GM19372 (cell line): ENCODE results near the gene AKAP10.
"Not testable (repeated sequence)": the region's sequence is repeated elsewhere in the genome, so short reads cannot be mapped to it uniquely, and the experiment has no call there.

Experiments used
- ATAC-seq: cut with Tn5 transposase; IDR thresholded peaks from one replicate; pipeline ENCODE4 v1.9.1; 2021; ENCODE audit warnings: mild to moderate bottlenecking, low read depth, moderate library complexity; ENCODE audit not compliant: unreplicated experiment

AKAP10 gene

GRCh38 chr17:19935169-19935568 is 42.5 kb downstream of the AKAP10 start:
- no peak for ATAC-seq

- no peak for ATAC-seq
These were observed 44.0 kb downstream of the AKAP10 start for GRCh38 chr17:19933628-19934027.

- no peak for ATAC-seq
These were observed 44.4 kb downstream of the AKAP10 start for GRCh38 chr17:19933221-19933620.

- ATAC-seq: no peak
These were observed 49.3 kb downstream of the AKAP10 start for GRCh38 chr17:19928299-19928698.

- no peak for ATAC-seq
These were observed 62.2 kb downstream of the AKAP10 start for GRCh38 chr17:19915245-19915978.

- ATAC-seq: no peak
These were observed 66.6 kb downstream of the AKAP10 start for GRCh38 chr17:19911033-19911432.

- ATAC-seq: no peak
These were observed 68.5 kb downstream of the AKAP10 start for GRCh38 chr17:19909139-19909538.

GRCh38 chr17:19905502-19905901 is 72.1 kb downstream of the AKAP10 start:
- no peak for ATAC-seq

- ATAC-seq: no peak
These were observed 72.7 kb downstream of the AKAP10 start for GRCh38 chr17:19904924-19905323.

GRCh38 chr17:19904412-19904811 is 73.2 kb downstream of the AKAP10 start:
- no peak for ATAC-seq

GRCh38 chr17:19900809-19901208 is 76.8 kb downstream of the AKAP10 start:
- no peak for ATAC-seq

GRCh38 chr17:19897903-19898302 is 79.7 kb downstream of the AKAP10 start:
- no peak for ATAC-seq

GRCh38 chr17:19897090-19897837 is 80.4 kb downstream of the AKAP10 start:
- ATAC-seq: no peak

GRCh38 chr17:19896679-19897078 is 80.9 kb downstream of the AKAP10 start:
- ATAC-seq: no peak

- ATAC-seq: not testable (repeated sequence)
These were observed 87.1 kb downstream of the AKAP10 start for GRCh38 chr17:19890554-19890953.

- not testable (repeated sequence) for ATAC-seq
These were observed 87.6 kb downstream of the AKAP10 start for GRCh38 chr17:19890001-19890400.

GRCh38 chr17:19886116-19886515 is 91.5 kb downstream of the AKAP10 start:
- no peak for ATAC-seq

GRCh38 chr17:19883537-19884215 is 94.0 kb downstream of the AKAP10 start:
- ATAC-seq: no peak

GRCh38 chr17:19880393-19880792 is 97.2 kb downstream of the AKAP10 start:
- ATAC-seq: no peak

- ATAC-seq: no peak
These were observed 100.2 kb downstream of the AKAP10 start for GRCh38 chr17:19877364-19877945.
